Stimulated activated CD8-positive, alpha-beta memory T cell treated with anti-CD3 and anti-CD28 coated beads, Interleukin-7, amount 100 ng/mL, for 24 hours (primary cell): ENCODE data around the gene SPDEF.

ENCODE experiments used
- DNase-seq: peaks from one replicate; pipeline ENCODE4 v3.0.0-alpha.2; 2020; ENCODE audit warnings: low read depth

SPDEF gene

DNA sequence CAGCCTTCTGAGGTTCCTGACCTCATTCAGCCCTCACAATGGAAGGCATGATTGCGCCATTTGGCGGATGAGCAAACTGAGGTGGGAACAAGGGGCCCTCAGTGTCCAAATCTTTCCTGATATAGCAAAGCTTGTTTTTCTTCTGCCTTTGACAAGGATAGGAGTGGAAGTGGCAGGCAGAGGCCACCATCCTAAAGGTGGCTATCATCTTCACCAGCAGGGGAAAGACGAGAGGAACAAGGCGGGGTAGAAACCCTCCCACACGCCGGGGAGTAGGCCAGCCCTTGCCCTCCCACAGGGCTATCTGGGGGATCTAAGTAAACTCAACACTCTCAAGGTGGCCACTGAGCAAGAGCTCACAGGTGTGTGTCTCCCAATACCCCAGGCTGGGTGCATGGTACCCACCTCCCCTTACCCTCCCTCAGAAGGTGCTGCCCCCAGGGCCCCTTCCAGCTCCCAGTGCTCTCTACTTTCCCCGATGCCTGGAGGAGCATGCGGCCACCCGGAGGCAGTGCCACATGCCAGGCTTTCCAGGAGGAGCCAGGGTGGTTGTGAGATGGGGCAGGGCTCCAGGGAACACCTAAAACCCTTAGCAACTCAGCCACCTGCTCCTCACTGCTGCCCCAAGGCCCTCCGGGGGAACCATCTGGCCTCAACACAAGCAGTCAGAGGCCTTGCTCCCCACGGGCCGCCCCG, 11.2 kb downstream of the SPDEF start:
- DNase-seq: no peak

GRCh38 chr6:34544052-34544604, 12.0 kb downstream of the SPDEF start:
- DNase-seq: no peak

DNA sequence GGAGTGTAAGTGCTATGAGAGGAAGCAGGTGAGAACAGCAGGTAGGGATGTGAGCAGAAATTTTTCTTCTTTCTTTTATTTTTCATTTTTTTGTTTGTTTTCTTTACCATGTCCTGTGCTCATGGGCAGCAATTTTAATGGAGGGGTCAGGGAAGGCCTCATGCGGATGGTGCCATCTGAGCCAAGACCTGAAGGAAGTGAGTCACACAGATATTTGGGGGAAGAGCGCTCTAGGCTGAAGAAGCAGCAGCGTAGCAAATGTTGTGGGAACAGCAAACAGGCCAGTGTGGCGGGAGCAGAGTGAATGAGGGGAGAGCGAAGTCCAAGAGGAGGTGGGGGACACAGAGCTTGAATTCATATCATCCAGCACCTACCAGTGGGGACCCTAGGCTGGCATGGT, 12.7 kb downstream of the SPDEF start:
- DNase-seq: no peak

DNA sequence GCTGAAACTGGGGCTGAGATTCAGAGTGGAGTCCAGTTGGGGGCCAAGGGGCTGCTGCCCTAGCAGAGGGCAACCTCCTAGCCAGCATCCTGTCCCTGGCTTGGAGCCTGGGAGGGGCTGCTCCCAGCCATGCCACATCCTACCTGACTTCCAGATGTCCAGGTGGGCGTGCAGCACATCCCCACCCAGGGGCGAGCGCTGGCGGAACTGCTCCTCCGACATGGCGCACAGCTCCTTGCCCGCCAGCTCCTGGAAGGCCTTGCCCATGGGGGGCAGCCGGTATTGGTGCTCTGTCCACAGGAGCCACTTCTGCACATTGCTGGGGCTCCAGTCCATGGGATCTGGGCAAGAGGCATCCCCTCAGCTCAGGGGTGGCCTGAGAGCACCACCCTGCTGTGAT, 15.3 kb downstream of the SPDEF start:
- no peak for DNase-seq

- no peak for DNase-seq
Observed at GRCh38 chr6:34540222-34540621, 15.9 kb downstream of the SPDEF start.

- DNase-seq: no peak
Observed at GRCh38 chr6:34539181-34539580, 16.9 kb downstream of the SPDEF start.

DNA sequence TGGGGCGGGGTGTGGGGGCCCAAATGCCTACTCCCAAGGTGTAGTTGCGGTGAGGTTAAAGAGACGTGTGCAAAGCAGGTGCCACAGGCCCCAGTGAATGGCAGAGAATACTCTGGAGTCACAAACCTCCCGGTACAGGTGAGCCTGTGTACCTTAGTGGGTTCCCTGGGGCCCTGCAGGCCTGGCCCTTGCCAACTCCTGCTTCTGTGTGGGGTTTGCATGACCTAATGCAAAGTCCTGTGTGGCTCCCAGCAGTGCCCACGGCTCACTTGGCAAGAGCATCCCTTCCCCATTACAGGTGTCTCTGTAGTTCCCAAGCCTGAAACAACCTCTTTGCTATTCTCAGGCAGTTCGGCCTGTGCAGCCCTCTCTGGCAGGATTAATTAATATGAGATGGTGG, 17.5 kb downstream of the SPDEF start:
- DNase-seq: no peak

DNA sequence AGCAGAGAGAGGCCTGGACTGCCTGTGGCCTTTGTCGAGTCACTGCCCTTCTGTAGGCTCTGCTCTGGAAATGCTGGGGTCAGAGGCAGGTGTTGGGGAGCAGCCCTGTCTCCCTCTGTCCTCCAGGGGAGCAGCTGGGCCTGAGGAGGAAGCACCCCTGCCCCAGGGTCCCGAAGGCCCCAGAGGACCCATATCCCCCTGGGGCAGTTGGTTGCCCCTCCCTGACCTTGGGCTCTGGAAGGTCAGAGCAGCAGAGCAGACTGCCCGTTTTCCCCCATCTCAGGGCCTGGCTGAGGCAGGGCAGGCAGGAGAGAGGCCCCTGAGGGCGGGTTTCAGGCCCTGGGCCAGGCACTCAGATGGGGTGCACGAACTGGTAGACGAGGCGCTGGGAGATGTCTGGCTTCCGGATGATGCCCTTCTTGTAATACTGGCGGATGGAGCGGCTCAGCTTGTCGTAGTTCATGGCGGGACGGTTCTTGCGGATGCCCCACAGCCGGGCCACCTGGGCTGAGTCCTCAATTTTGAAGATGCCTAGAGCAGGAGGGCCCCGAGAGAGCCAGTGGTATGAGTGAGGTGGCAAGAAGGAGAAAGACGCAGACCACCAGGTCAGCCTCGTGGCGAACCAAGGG, 18.1 kb downstream of the SPDEF start:
- no peak for DNase-seq

DNA sequence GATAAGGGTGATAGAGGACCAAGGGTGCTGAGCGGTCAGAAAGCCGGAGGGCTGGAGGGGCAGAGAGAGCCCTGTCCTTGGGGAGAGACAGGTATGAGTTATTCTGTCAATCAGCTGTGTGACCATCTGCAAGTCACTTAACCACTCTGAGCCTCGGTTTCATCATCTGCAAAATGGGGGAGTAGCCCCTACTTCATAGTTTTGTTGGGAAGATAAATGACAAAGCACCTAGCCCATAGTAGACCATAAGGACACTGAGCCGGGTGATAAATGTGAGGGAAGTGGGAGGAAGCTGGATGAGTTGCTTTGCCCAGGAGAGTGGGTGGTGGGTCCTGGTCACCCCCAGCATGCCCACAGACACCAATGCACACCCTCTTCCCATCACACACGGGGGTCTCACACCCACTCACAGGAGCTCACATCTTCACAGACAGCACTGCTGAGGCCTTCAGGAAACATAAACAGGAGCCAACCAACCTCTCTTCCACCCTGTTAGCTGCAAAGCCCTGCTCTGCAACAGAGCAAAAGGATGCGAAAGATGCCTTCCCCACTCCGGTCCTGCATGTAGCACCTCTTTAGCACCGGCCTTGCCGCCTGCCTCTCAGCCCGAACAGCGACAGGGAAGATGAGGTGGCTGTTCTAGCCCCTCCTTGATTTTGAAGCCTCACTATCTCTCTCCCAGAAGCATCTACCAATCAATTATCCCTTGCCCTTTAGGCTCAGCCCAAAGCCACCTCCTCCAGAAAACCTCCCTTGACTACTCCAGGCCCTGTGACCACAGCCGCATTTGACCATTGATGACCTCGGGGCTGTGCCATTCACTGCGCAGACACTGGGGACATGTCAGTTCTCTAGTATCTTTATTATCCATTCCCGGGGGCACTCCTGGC, 18.9 kb downstream of the SPDEF start:
- DNase-seq: no peak

- no peak for DNase-seq
Observed at GRCh38 chr6:34536251-34536958, 19.7 kb downstream of the SPDEF start.

- no peak for DNase-seq
Observed at GRCh38 chr6:34535646-34536045, 20.5 kb downstream of the SPDEF start.

GRCh38 chr6:34535199-34535598, 20.9 kb downstream of the SPDEF start:
- DNase-seq: no peak

GRCh38 chr6:34534656-34535055, 21.5 kb downstream of the SPDEF start:
- DNase-seq: no peak

GRCh38 chr6:34534146-34534545, 22.0 kb downstream of the SPDEF start:
- no peak for DNase-seq

DNA sequence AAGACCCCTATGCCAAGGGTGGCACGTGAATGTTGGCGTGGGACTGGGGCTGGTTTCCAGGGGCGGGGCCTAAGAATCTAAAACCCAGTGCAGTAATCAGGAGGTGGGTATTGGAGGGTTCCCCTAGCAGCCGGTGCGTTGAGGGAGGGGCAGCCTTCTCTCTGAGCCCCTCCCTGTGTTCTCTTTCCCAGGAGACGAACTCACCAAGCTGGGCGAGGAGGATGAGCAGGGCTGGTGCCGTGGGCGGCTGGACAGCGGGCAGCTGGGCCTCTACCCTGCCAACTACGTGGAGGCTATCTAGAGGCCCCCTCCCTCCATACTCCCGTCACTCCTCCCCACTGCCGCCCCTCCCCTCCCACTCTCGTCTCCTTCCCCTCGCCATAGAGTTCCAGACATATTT, 23.9 kb downstream of the SPDEF start:
- no peak for DNase-seq

DNA sequence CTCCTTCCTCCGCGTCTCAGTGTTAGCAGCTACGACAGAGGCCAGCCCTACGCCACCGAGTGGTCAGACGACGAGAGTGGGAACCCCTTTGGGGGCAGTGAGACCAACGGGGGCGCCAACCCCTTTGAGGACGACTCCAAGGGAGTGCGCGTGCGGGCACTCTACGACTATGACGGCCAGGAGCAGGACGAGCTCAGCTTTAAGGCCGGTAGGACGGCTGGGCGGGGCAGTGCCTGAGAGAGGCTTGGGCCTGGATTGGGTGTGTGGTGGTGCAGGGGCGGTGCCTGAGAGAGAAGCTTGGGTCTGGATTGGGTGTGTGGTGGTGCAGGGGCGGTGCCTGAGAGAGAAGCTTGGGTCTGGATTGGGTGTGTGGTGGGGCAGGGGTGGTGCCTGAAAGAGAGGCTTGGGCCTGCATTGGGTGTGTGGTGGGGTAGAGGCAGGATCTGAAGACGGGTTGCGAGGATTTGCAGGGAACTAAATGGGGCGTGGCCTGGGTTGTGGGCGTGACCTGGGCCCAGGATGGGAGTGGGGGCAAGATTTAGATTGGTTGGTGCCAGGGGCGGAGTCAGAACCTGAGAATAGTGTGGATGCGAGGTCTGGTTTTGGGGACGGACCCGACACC, 24.4 kb downstream of the SPDEF start:
- DNase-seq: no peak

- DNase-seq: no peak
Observed at GRCh38 chr6:34530753-34531365, 25.3 kb downstream of the SPDEF start.

DNA sequence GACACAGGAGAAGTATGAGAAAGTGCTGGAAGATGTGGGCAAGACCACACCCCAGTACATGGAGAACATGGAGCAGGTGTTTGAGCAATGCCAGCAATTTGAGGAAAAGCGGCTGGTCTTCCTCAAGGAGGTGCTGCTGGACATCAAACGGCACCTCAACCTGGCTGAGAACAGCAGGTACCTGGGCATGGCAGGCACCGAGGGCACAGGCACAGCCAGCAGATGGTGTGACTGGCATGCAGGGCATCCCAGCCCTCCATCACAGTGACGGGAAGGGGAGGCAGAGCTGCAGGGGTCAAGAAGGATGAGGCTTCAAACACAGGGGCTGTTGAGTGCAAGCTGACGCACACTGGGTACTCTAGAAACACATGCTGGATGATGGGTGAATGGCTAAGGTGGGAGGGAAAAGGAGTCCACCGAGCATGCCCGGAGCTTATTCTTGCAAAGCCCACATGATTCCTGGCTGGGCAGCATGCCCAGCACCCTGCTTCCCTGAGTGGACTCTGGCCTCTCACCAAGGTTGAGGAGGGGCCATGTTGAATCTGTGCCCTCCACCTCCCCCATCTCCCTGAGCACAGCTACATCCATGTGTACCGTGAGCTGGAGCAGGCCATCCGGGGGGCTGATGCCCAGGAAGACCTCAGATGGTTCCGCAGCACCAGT, 26.3 kb downstream of the SPDEF start:
- no peak for DNase-seq

DNA sequence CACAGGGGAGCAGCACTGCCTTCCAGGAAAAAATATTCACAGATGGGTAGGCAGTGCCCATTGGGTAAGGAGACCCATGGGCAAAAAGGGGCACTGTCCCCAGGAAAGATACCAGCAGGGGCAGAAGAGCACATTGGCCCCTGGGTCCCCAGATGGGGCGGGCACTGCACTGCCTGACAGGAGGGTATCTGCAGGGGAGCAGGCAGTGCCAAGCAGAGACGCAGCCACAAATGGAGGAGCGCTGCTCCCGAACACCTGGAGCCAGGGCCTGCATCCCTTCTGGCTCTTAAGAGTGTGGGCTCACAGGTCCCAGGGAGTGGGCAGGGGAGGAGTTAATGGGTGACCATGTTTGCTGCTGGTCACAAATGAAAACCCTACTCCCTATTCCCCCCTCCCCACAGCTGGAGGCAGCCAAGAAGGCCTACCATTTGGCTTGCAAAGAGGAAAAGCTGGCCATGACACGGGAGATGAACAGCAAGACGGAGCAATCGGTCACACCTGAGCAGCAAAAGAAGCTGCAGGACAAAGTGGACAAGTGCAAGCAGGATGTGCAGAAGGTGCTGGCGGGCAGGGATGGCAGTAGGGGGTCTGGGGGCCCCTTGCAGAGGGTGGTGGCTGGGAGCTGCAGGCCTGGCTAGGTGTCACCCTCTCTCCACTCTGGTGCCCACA, 27.0 kb downstream of the SPDEF start:
- DNase-seq: no peak
